Ishikawa (cell line): ENCODE measurements around the gene NUTM1.

Experiments used
- CEBPB ChIP-seq: IDR thresholded peaks from 2 replicates; pipeline ENCODE4 v1.6.1; 2012
- CREB1 ChIP-seq: IDR thresholded peaks from 2 replicates; pipeline ENCODE4 v1.6.1; 2012; ENCODE audit warnings: low read depth
- EGR1 ChIP-seq: IDR thresholded peaks from 2 replicates; pipeline ENCODE4 v1.6.1; 2012
- EP300 ChIP-seq: IDR thresholded peaks from 2 replicates; pipeline ENCODE4 v1.6.1; 2012; ENCODE audit warnings: borderline replicate concordance
- FOXM1 ChIP-seq: IDR thresholded peaks from 2 replicates; pipeline ENCODE4 v1.6.1; 2012; ENCODE audit warnings: low read depth, borderline replicate concordance
- MAX ChIP-seq: IDR thresholded peaks from 2 replicates; pipeline ENCODE4 v1.6.1; 2012
- NFIC ChIP-seq: IDR thresholded peaks from 2 replicates; pipeline ENCODE4 v1.6.1; 2012
- RAD21 ChIP-seq: IDR thresholded peaks from 2 replicates; pipeline ENCODE4 v1.6.1; 2012; ENCODE audit warnings: low read depth
- TAF1 ChIP-seq: IDR thresholded peaks from 2 replicates; pipeline ENCODE4 v1.6.1; 2012; ENCODE audit warnings: low read depth, mild to moderate bottlenecking
- TCF12 ChIP-seq: IDR thresholded peaks from 2 replicates; pipeline ENCODE4 v1.6.1; 2012; ENCODE audit warnings: low read depth
- TEAD4 ChIP-seq: IDR thresholded peaks from 2 replicates; pipeline ENCODE4 v1.6.1; 2012
- YY1 ChIP-seq: IDR thresholded peaks from 2 replicates; pipeline ENCODE4 v1.6.1; 2012; ENCODE audit warnings: low read depth
- TF ChIP-seq, protein P1 (sequence below): IDR thresholded peaks from 2 replicates; pipeline ENCODE4 v1.6.1; 2012; ENCODE audit warnings: low read depth, mild to moderate bottlenecking
- TF ChIP-seq, protein P2 (sequence below): IDR thresholded peaks from 2 replicates; pipeline ENCODE4 v1.6.1; 2012

DNA sequence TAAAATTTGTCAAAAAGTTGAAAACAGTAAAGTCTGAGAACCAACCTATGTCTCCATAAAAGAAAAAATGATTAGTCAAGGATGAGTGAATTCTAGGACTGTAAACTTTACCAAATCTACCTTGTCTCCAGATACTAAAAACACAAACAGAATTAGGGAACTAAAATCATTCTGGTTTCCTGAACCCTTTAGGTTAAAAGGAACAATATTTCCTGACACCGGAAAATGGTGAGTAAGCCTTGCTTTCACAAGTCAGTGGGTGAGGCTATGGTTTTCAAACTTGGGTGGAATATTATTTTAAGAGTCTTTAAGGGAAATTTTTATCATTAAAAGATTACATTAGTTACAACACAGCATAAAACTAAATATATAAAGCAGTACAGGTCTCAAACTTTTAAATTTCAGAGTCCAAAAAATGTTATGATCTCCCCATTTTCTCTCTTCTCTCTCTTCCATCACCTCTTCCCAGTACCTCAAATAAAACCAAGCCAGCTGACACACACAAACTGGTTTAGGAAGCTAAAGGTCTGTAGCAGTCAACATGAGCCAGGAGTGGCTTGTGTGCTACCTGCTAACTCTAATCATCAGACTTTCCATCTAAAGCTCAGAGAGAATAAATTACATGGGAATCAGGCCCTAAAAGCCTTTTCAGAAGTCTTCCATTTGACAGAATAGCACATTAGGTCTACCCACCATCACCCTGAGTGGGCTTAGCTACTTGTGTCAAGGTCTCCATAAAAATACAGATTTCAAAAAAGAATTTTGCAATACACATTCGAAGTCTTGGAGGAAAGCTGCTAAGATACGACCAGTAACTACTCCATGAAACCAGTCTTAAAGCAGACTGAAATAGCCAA, 7.7 kb upstream of the NUTM1 start:
- no peak for TF ChIP-seq YY1
- no peak for TF ChIP-seq TCF12
- no peak for TF ChIP-seq CEBPB
- no peak for TF ChIP-seq RAD21
- TF ChIP-seq, protein P1, sequence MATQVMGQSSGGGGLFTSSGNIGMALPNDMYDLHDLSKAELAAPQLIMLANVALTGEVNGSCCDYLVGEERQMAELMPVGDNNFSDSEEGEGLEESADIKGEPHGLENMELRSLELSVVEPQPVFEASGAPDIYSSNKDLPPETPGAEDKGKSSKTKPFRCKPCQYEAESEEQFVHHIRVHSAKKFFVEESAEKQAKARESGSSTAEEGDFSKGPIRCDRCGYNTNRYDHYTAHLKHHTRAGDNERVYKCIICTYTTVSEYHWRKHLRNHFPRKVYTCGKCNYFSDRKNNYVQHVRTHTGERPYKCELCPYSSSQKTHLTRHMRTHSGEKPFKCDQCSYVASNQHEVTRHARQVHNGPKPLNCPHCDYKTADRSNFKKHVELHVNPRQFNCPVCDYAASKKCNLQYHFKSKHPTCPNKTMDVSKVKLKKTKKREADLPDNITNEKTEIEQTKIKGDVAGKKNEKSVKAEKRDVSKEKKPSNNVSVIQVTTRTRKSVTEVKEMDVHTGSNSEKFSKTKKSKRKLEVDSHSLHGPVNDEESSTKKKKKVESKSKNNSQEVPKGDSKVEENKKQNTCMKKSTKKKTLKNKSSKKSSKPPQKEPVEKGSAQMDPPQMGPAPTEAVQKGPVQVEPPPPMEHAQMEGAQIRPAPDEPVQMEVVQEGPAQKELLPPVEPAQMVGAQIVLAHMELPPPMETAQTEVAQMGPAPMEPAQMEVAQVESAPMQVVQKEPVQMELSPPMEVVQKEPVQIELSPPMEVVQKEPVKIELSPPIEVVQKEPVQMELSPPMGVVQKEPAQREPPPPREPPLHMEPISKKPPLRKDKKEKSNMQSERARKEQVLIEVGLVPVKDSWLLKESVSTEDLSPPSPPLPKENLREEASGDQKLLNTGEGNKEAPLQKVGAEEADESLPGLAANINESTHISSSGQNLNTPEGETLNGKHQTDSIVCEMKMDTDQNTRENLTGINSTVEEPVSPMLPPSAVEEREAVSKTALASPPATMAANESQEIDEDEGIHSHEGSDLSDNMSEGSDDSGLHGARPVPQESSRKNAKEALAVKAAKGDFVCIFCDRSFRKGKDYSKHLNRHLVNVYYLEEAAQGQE, result no peak
- no peak for TF ChIP-seq NFIC
- no peak for TF ChIP-seq EP300
- TF ChIP-seq TAF1, result no peak
- TF ChIP-seq TEAD4, result no peak
- no peak for TF ChIP-seq MAX
- no peak for TF ChIP-seq EGR1
- TF ChIP-seq, protein P2, sequence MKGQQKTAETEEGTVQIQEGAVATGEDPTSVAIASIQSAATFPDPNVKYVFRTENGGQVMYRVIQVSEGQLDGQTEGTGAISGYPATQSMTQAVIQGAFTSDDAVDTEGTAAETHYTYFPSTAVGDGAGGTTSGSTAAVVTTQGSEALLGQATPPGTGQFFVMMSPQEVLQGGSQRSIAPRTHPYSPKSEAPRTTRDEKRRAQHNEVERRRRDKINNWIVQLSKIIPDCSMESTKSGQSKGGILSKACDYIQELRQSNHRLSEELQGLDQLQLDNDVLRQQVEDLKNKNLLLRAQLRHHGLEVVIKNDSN, result no peak
- TF ChIP-seq CREB1, result no peak
- TF ChIP-seq FOXM1, result no peak
